CD4-positive, alpha-beta T cell treated with Interferon gamma for 1 hour (primary cell): ENCODE results near the gene SMYD5.
"Not testable (repeated sequence)": the region's sequence is repeated elsewhere in the genome, so short reads cannot be mapped to it uniquely, and the experiment has no call there.

Source experiments
- DNase-seq: peaks from one replicate; pipeline ENCODE4 v3.0.0-alpha.2; 2020

SMYD5 gene

DNA sequence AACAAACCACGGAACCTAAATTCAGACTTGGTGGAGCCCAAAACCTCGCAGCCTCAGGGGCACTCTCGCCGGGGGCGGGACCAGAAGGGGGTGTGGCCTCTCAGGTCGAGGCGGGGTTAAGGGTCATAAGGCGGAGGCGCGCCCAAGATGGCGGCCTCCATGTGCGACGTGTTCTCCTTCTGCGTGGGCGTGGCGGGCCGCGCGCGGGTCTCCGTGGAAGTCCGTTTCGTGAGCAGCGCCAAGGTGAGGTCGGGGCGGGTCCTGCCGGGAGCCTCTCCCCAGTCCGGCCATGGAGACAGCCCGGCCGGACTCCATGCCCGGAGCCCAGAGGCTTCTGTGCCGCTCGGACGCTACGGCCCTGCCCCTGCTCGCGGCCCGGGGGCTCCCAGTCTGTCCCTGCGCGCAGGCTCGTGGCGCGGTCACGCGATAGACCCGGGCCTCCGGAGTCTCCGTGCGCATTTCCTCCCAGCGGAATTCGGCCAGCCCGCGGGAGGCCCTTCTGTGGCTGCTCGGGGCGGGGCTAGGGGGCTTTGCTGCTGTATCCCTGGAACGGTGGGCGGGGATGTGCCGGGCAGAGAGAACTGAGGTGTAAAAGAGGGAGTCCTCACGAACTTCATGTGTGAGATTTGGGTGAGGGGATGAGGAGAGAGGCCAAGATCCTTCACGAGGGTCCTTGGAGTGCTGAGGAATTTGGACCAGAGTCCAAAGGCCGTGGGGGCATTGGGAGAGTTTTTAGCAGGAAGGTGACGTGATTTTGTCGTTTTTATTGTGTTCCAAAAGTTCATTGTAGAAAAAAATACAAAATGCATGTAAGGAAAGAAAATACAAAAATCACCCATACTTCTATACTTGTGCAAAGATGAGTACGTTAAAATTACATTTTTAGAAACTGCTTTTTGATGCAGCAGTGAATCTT lies at the start of gene SMYD5:
Gene SMYD5 (plus strand): TSS at position 126 of the 916 bp plus-strand sequence. CDS start 22 bp downstream, at position 148.
- peak; percentile 87 for DNase-seq

DNA sequence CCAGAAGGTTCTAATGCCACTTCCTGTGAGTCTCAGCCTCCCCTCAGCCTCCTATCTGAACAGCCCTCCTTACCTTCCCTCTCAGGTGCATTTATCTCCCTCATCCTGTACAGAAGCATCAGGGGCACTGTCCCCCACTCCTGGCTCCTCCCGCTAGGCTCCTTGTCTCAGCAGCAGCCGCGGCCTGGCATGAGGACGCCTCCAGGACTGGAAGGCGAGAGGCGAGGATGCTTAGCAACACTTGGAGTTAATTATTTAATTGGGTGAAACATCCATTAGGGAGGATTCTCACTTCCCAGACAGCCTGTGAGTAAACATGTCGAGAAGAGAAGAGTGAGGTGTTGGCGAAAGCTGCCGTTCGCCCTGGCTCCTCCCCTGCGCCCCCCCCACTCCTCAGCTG lies 48.1 kb upstream of the SMYD5 start:
- not testable (repeated sequence) for DNase-seq

GRCh38 chr2:73166813-73167212 lies 47.2 kb upstream of the SMYD5 start:
- DNase-seq, result not testable (repeated sequence)

GRCh38 chr2:73168348-73168747 lies 45.7 kb upstream of the SMYD5 start:
- DNase-seq, result not testable (repeated sequence)

GRCh38 chr2:73170341-73170740 lies 43.7 kb upstream of the SMYD5 start:
- DNase-seq, result not testable (repeated sequence)

- no peak for DNase-seq
Measured at GRCh38 chr2:73172963-73173362, 41.1 kb upstream of the SMYD5 start.

GRCh38 chr2:73173781-73174180 lies 40.3 kb upstream of the SMYD5 start:
- no peak for DNase-seq

DNA sequence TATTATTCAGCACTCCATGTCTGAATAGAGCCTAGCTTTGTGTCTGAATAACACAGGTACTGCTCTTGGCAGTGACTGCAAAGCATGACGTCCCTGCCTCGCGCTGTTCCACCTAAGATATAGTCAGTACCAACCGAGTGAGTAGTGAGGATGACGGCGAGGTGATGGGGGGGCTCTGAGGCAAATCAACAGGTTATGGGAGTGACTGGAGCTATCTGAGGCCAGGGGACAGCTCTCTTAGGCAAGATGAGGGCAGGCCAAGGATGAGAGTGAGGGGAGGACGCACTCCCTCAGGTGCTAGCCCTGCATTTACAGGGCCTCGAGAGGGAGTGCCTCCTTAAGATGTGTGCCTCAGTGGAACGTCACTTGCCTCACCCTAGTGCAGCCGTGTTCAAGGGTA lies 39.8 kb upstream of the SMYD5 start:
- DNase-seq, result no peak

- no peak for DNase-seq
Measured at GRCh38 chr2:73174941-73175662, 38.9 kb upstream of the SMYD5 start.

DNA sequence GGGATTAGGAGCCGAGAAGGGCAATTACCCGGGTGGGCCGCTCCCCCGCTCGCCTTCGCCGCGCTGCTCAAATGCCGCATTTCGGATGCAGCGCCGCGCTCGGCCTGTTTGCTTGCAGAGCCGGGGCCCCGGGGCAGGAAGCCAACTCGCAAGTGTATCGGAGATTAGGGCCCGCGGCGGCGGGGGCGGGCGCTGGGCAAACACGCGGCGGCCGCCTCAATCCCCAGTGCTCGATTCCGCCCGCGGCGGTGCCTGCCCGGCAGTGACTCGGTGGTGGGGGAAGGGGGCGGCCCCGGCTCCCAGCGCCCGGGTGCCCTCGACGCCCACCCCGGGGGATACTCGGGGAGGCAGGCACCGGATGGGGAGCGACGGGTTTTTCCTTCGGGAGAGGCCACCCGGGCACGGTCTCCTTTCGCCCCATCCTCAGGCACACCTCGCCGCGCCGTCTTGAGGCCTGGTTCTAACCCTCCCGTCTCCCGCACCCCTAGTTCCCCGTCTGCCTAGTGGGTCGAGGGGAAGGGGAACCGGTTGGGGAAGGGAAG lies 38.3 kb upstream of the SMYD5 start:
- peak; percentile 61 for DNase-seq

DNA sequence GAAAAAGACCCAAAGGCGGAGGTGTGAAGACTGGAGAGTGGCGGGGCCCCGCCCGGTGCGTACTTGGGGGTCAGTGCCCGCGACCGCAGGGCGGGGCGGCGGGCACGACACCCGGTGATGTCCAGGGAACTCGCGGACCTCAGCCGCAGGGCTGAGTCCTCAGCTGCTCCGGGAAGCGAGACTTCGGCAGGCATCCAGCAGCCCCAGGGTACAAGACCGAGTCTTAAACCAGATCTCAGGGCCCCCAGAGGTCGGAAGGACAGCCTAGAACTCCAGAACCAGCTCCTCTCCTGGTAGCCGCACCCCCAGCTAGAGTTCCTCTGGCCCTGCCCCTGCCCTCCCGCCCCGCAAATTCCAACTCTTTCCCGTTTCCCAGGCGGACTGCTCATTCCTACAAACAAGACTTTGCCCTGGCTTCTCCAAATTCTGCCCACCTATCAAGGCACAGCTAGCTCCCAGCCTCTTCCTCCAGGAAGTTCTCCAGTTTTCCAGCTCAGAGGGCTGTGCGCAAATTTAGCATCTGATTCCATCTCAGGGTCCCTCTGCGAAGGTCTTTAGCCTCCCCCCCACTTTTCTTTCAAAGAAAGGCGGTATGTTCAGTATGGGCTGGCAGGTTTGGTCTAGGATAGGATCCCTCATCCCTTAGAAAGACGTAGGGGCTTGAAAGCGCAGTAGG lies 37.7 kb upstream of the SMYD5 start:
- no peak for DNase-seq

DNA sequence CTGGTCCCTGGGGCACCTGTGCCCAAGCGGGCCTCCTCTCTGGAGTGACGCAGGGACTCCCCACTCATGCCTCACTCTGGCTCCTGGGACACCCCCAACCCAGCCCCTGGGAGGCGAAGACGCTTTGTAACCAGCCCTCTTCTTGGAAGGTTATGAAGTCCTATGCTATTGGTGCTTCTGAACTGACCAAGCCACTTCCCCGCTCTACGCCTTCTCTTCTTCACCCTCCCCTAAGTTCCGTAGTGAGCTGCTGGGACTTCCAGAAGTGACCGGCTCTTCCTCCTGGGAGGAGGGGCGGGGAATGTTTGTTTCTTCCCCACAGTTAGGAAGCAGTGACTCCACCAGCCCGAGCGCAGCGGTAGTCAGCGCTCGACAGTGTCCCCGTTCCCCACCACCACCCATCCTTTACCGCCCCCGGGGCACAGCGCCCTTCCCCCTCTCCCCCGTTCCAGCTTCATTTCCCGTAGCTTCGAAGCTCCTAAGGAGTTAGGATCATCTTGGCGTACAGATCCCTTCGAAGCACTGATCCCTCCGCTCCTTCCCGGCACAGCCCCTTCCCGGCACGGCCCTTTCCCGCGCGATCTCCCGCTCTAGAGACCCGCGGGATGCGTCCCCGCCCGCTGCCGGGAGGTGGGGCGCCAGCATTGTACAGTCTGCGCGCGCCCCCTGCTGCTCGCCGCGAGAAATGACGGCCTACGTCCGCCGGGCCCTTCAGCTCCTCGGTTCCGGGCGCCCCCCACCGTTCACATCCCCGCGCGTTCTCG lies 37.0 kb upstream of the SMYD5 start:
- peak; percentile 83 for DNase-seq

- no peak for DNase-seq
Measured at GRCh38 chr2:73177645-73178255, 36.3 kb upstream of the SMYD5 start.

DNA sequence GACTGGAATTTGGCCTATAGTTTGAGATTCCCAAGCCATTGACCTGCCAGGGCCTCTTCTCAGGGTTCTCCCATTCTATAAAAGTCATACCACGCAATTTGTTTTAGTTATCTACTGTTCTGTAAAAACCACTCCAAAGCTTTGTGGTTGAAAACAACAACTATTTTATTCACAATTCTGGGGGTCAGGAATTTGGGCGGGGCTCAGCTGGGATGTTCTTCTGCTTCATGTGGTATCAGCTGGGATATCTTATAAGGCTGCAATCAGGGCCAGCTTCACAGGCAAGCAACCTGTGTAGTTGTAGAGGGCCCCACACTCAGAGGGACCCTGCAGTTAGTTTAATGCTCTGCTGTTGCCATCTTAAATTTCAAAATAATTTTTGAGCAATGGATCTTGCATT lies 28.1 kb upstream of the SMYD5 start:
- DNase-seq, result no peak

GRCh38 chr2:73187549-73187948 lies 26.5 kb upstream of the SMYD5 start:
- DNase-seq, result no peak

DNA sequence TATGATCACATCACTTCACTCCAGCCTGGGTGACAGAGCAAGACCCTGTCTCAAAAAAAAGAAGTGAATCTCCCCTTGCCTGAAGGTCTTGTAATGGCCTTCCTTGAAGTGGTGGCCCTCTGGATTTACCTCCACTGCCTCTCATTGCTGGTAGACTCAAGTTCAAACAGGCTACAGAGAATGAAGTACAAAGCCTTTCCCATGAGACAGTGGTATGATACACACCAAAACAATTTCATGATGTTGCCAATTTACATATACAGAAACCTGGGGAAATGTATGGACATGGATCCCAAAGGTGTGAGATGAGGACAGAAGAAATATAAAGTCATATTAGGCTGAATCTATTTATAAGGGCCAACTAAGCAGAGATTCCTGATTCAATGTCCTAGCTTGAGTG lies 16.5 kb upstream of the SMYD5 start:
- DNase-seq, result no peak

DNA sequence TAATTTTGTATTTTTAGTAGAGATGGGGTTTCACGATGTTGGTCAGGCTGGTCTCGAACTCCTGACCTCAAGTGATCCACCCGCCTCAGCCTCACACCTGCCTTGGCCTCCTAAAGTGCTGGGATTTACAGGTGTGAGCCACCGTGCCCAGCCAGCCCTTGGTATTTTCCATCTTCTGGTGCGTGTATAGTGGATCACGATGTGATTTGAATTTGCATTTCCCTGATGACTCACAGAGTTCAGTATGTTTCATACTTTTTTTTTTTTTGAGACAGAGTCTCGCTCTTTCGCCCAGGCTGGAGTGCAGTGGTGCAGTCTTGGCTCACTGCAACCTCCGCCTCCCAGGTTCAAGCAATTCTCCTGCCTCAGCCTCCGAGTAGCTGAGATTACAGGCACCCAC lies 13.8 kb upstream of the SMYD5 start:
- DNase-seq, result not testable (repeated sequence)

DNA sequence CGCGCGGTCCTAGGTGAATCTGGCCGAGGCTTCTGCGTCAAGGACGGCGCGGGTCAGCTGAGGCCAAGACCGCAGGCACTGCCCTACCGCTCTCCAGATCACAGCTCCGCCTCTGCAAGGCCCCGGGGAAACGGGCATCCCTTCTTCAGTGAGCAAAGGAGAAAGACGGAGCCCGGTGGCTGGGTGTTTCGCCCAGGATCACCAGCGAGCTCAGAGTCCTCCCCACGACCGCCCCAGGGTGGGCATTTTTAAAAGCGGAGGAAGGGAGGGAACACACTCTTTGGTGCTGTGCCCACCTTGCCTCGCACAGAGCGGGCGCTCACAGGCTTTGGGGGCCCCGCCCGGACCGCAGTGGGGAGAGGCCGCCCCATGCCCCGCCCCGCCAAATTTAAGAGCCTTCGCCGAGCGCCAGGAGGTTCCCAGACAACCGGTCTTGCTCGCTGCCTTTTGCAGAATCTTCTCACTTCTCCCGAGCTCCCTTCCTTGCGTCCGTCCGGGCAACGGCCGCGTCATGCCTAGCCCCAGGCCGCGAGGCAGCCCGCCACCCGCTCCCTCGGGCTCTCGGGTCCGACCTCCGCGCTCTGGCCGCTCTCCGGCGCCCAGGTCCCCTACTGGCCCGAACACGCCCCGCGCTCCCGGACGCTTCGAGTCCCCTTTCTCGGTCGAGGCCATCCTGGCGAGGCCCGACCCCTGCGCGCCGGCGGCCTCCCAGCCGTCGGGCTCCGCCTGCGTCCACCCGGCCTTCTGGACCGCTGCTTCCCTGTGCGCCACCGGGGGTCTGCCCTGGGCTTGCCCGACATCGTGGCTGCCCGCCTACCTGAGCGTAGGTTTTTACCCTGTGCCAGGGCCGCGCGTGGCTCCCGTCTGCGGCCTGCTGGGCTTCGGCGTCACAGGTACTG lies 11.6 kb upstream of the SMYD5 start, which contains the start of gene NOTO:
Gene NOTO (plus strand): TSS at position 419 of the 899 bp plus-strand sequence. CDS start 93 bp downstream, at position 512.
- no peak for DNase-seq

GRCh38 chr2:73203055-73203681 lies 10.9 kb upstream of the SMYD5 start:
- no peak for DNase-seq

- no peak for DNase-seq
Measured at GRCh38 chr2:73205611-73206010, 8.4 kb upstream of the SMYD5 start.
